Umbilical cord (tissue), 2 donors: ENCODE data around the gene GSS. TPM values are rescaled to one million over a fixed set of nuclear protein-coding genes. Genes with fewer than 3 reads are reported as not detected.

ENCODE experiments used
- DNase-seq: peaks from one replicate; pipeline ENCODE4 v3.0.0-alpha.2; 2015; ENCODE audit warnings: low spot score
- total RNA-seq: library from RNA; depleted of rRNA; stranded (reverse); fragments of >200 nt; gene quantifications from one replicate; pipeline ENCODE4 v1.2.3, GENCODE V29; 2014; ENCODE audit warnings: low replicate concordance; ENCODE audit not compliant: insufficient read depth

The GSS gene
- total RNA-seq, 1 donor from 2014 or later: 39.5 TPM

GRCh38 chr20:34978092-34978744, 22.6 kb upstream of the GSS start:
- no peak for DNase-seq

GRCh38 chr20:34977365-34978091, 21.9 kb upstream of the GSS start:
- no peak for DNase-seq

GRCh38 chr20:34976286-34976685, 20.7 kb upstream of the GSS start:
- no peak for DNase-seq

GRCh38 chr20:34974246-34974645, 18.6 kb upstream of the GSS start:
- DNase-seq: no peak

- no peak for DNase-seq
These were observed 16.1 kb upstream of the GSS start for GRCh38 chr20:34971561-34972235.

GRCh38 chr20:34970846-34971560, 15.4 kb upstream of the GSS start:
- no peak for DNase-seq

GRCh38 chr20:34970193-34970840, 14.7 kb upstream of the GSS start:
- no peak for DNase-seq

GRCh38 chr20:34968042-34968775, 12.6 kb upstream of the GSS start:
- DNase-seq: no peak

GRCh38 chr20:34967421-34967820, 11.8 kb upstream of the GSS start:
- no peak for DNase-seq

GRCh38 chr20:34965051-34965450, 9.4 kb upstream of the GSS start:
- no peak for DNase-seq

- no peak for DNase-seq
These were observed 8.9 kb upstream of the GSS start for GRCh38 chr20:34964486-34964885.

GRCh38 chr20:34956751-34957472, 1.3 kb upstream of the GSS start:
- DNase-seq: peak; percentile 13

GRCh38 chr20:34956041-34956458, 444 bp upstream of the GSS start:
- DNase-seq: no peak

GRCh38 chr20:34954904-34955230, 739 bp downstream of the GSS start:
- no peak for DNase-seq

GRCh38 chr20:34953960-34954359, 1.6 kb downstream of the GSS start:
- DNase-seq: no peak

- no peak for DNase-seq
These were observed 2.9 kb downstream of the GSS start for GRCh38 chr20:34952671-34953070.

- DNase-seq: no peak
These were observed 4.0 kb downstream of the GSS start for GRCh38 chr20:34951652-34952051.

GRCh38 chr20:34951252-34951651, 4.4 kb downstream of the GSS start:
- no peak for DNase-seq

GRCh38 chr20:34949120-34949519, 6.5 kb downstream of the GSS start:
- DNase-seq: no peak

GRCh38 chr20:34948030-34948429, 7.6 kb downstream of the GSS start:
- no peak for DNase-seq
